ENCODE measurements around the gene NDFIP1.

The NDFIP1 gene

GRCh38 chr5:142129446-142130066, 21.0 kb downstream of the NDFIP1 start:
- no peak overlapping the region for H3K4me3 ChIP-seq (ENCODE audit: low read length)
- no peak for TF ChIP-seq CTCF (conservative IDR thresholded peaks at IDR 0.05; ENCODE audit: low read depth, low read length)
- no peak for DNase-seq (ENCODE audit: low read depth)

DNA sequence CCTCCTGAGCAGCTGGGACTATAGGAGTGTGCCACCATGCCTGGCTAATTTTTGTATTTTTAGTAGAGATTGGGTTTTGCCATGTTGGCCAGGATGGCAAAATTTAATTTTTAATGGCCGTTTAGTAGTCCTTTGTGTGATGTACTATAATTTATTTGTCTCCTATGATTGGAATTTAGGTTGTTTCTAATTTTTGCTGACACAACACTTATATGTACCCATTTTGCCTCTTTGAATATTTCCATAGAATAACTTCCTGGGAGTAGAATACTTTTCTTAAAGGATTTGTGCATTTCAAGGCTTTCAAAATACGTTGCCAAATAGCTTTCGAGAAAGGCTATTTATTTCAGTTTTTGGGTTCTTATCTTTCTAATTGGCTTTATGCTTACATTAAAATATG, 22.8 kb downstream of the NDFIP1 start:
- H3K4me3 ChIP-seq (ENCODE audit: low read length) = no peak overlapping the region

GRCh38 chr5:142132916-142133315, 24.3 kb downstream of the NDFIP1 start:
- H3K4me3 ChIP-seq (ENCODE audit: low read length) = no peak overlapping the region
- no peak for TF ChIP-seq CTCF (conservative IDR thresholded peaks at IDR 0.05; ENCODE audit: low read depth, low read length)
- DNase-seq (ENCODE audit: low read depth) = no peak

More for the DNA sequence above, 22.8 kb downstream of the NDFIP1 start:
- no peak for DNase-seq (ENCODE audit: low read depth)
- TF ChIP-seq CTCF (conservative IDR thresholded peaks at IDR 0.05; ENCODE audit: low read depth, low read length) = no peak

GRCh38 chr5:142133330-142134206, 25.0 kb downstream of the NDFIP1 start:
- no peak for DNase-seq (ENCODE audit: low read depth)
- no peak overlapping the region for H3K4me3 ChIP-seq (ENCODE audit: low read length)
- no peak for TF ChIP-seq CTCF (conservative IDR thresholded peaks at IDR 0.05; ENCODE audit: low read depth, low read length)

- DNase-seq (ENCODE audit: low read depth) = no peak
- no peak overlapping the region for H3K4me3 ChIP-seq (ENCODE audit: low read length)
- no peak for TF ChIP-seq CTCF (conservative IDR thresholded peaks at IDR 0.05; ENCODE audit: low read depth, low read length)
These were observed 25.9 kb downstream of the NDFIP1 start for GRCh38 chr5:142134331-142135010.

GRCh38 chr5:142141463-142141862, 32.9 kb downstream of the NDFIP1 start:
- no peak for TF ChIP-seq CTCF (conservative IDR thresholded peaks at IDR 0.05; ENCODE audit: low read depth, low read length)

More at GRCh38 chr5:142141463-142141862, 32.9 kb downstream of the NDFIP1 start:
- no peak overlapping the region for H3K4me3 ChIP-seq (ENCODE audit: low read length)
- DNase-seq (ENCODE audit: low read depth) = no peak
